Measurements from ENCODE around the gene KRTAP10-11.

The KRTAP10-11 gene

GRCh38 chr21:44611551-44611950 lies 34.7 kb upstream of the KRTAP10-11 start:
- peaks cover 6% of the 10 kb centered on the region for H3K4me1 Mint-ChIP-seq (ENCODE audit: low read depth)
- H3K36me3 Mint-ChIP-seq (ENCODE audit: low read depth), result peaks cover 8% of the 10 kb centered on the region
- H3K4me3 Mint-ChIP-seq, result no peak overlapping the region
- peaks cover 35% of the 10 kb centered on the region for H3K9me3 Mint-ChIP-seq
- H3K27ac Mint-ChIP-seq, result no peak overlapping the region
- peaks cover 10% of the 10 kb centered on the region for H3K27me3 Mint-ChIP-seq (ENCODE audit: low read depth)

GRCh38 chr21:44612029-44612486 lies 34.2 kb upstream of the KRTAP10-11 start, which contains the start of gene KRTAP10-8:
KRTAP10-8 (plus strand) TSS chr21:44612079; CDS start chr21:44612101, 22 bp downstream.
- Mint-ChIP-seq H3K4me3 (no peak within 1 kb of the TSS), H3K9me3 (peaks cover 34% of the 10 kb centered on the region), H3K27ac (peak within 1 kb of the TSS; percentile 49), H3K27me3 (ENCODE audit: low read depth) (peaks cover 9% of the 10 kb centered on the region), H3K4me1 (ENCODE audit: low read depth) (peaks cover 6% of the 10 kb centered on the region), H3K36me3 (ENCODE audit: low read depth) (peaks cover 8% of the 10 kb centered on the region)

- Mint-ChIP-seq H3K27me3 (ENCODE audit: low read depth) (peaks cover 7% of the 10 kb centered on the region), H3K9me3 (peaks cover 34% of the 10 kb centered on the region), H3K4me1 (ENCODE audit: low read depth) (peaks cover 6% of the 10 kb centered on the region), H3K36me3 (ENCODE audit: low read depth) (peaks cover 8% of the 10 kb centered on the region), H3K27ac (peak overlapping the region; percentile 49), H3K4me3 (no peak overlapping the region)
Measured at GRCh38 chr21:44612669-44613229, 33.5 kb upstream of the KRTAP10-11 start.

GRCh38 chr21:44613386-44614155 lies 32.6 kb upstream of the KRTAP10-11 start:
- Mint-ChIP-seq H3K4me3 (no peak overlapping the region), H3K36me3 (ENCODE audit: low read depth) (peaks cover 11% of the 10 kb centered on the region), H3K27me3 (ENCODE audit: low read depth) (no peaks in the 10 kb centered on the region), H3K27ac (no peak overlapping the region), H3K4me1 (ENCODE audit: low read depth) (peaks cover 11% of the 10 kb centered on the region), H3K9me3 (peaks cover 35% of the 10 kb centered on the region)

DNA sequence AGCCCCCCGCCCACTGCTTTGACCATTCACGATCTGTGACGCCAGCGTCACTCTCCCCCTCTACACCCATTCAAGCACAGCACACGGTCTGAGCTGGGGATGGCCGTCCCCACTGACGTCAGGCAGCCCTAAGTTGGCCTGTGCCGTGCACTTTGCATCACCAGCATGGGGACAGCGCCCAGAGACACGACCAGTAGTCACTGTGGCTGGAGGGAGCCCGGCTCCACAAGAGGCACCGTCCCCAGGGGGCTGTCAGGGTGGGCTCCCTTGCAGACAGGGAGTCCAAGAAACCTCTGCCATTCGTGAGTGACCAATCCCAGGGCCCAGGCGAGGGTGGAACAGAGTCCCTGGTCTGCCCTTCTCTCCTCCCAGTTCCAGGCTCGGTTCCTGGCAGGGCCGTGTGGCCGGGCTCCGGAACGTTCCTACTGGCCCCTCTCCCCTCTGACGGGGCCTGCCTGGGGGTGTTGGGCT lies 32.0 kb upstream of the KRTAP10-11 start:
- Mint-ChIP-seq H3K4me3 (no peak overlapping the region), H3K4me1 (ENCODE audit: low read depth) (peaks cover 17% of the 10 kb centered on the region), H3K9me3 (peaks cover 35% of the 10 kb centered on the region), H3K27me3 (ENCODE audit: low read depth) (no peaks in the 10 kb centered on the region), H3K27ac (no peak overlapping the region), H3K36me3 (ENCODE audit: low read depth) (peaks cover 17% of the 10 kb centered on the region)

- Mint-ChIP-seq H3K27ac (no peak overlapping the region), H3K4me3 (no peak overlapping the region), H3K27me3 (ENCODE audit: low read depth) (no peaks in the 10 kb centered on the region), H3K9me3 (peaks cover 35% of the 10 kb centered on the region), H3K4me1 (ENCODE audit: low read depth) (peaks cover 25% of the 10 kb centered on the region), H3K36me3 (ENCODE audit: low read depth) (peaks cover 22% of the 10 kb centered on the region)
Measured at GRCh38 chr21:44614961-44615391, 31.2 kb upstream of the KRTAP10-11 start.

DNA sequence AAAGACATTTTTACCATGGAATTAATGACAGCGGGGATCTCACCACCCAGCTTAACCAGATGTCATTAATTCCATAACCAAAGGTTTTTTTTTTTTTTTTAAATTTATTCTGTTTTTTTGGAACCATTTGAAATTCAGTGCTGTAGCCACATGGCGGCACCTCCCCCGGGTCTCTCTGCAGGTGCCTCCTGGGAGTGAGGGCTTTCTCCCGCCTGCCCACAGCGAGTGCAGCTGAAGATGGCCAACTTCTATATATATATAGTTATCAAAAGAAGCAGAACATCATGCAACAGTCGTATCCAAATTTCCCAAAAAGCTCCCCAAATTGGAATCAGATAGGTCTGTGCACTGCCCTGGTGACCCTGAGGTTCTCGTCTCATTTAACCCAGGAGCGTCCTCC lies 30.7 kb upstream of the KRTAP10-11 start:
- Mint-ChIP-seq H3K4me3 (no peak overlapping the region), H3K27me3 (ENCODE audit: low read depth) (no peaks in the 10 kb centered on the region), H3K4me1 (ENCODE audit: low read depth) (peaks cover 25% of the 10 kb centered on the region), H3K9me3 (peaks cover 34% of the 10 kb centered on the region), H3K27ac (no peak overlapping the region), H3K36me3 (ENCODE audit: low read depth) (peaks cover 25% of the 10 kb centered on the region)

- Mint-ChIP-seq H3K36me3 (ENCODE audit: low read depth) (peaks cover 26% of the 10 kb centered on the region), H3K4me1 (ENCODE audit: low read depth) (peaks cover 28% of the 10 kb centered on the region), H3K27ac (no peak overlapping the region), H3K27me3 (ENCODE audit: low read depth) (peaks cover 4% of the 10 kb centered on the region), H3K9me3 (peaks cover 33% of the 10 kb centered on the region), H3K4me3 (no peak overlapping the region)
Measured at GRCh38 chr21:44615911-44616590, 30.2 kb upstream of the KRTAP10-11 start.

DNA sequence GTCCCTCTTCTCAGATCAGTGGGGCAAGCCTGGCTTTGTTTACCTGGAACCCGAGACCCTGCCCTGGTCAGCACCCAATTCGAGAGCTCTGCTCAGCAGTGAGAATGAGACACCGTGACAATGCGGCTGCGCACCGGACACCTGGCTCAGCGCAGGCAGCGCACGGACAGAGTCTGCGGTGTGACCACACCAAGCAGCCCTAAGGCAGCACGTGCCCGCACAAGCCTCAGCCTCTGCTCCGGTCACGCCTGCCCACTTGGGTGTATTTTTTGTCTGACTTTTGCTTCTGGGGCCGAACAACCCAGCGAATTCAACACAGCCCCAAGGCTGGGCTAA lies 29.7 kb upstream of the KRTAP10-11 start:
- H3K4me1 Mint-ChIP-seq (ENCODE audit: low read depth), result peaks cover 28% of the 10 kb centered on the region
- H3K4me3 Mint-ChIP-seq, result no peak overlapping the region
- peaks cover 28% of the 10 kb centered on the region for H3K9me3 Mint-ChIP-seq
- peaks cover 4% of the 10 kb centered on the region for H3K27me3 Mint-ChIP-seq (ENCODE audit: low read depth)
- peaks cover 26% of the 10 kb centered on the region for H3K36me3 Mint-ChIP-seq (ENCODE audit: low read depth)
- H3K27ac Mint-ChIP-seq, result no peak overlapping the region

GRCh38 chr21:44617071-44617501 lies 29.1 kb upstream of the KRTAP10-11 start:
- H3K27me3 Mint-ChIP-seq (ENCODE audit: low read depth), result peaks cover 4% of the 10 kb centered on the region
- peaks cover 28% of the 10 kb centered on the region for H3K36me3 Mint-ChIP-seq (ENCODE audit: low read depth)
- peaks cover 30% of the 10 kb centered on the region for H3K9me3 Mint-ChIP-seq
- no peak overlapping the region for H3K4me3 Mint-ChIP-seq
- peaks cover 28% of the 10 kb centered on the region for H3K4me1 Mint-ChIP-seq (ENCODE audit: low read depth)
- H3K27ac Mint-ChIP-seq, result no peak overlapping the region

GRCh38 chr21:44618504-44618903 lies 27.7 kb upstream of the KRTAP10-11 start:
- peaks cover 44% of the 10 kb centered on the region for H3K9me3 Mint-ChIP-seq
- no peak overlapping the region for H3K4me3 Mint-ChIP-seq
- peaks cover 31% of the 10 kb centered on the region for H3K36me3 Mint-ChIP-seq (ENCODE audit: low read depth)
- H3K27me3 Mint-ChIP-seq (ENCODE audit: low read depth), result peaks cover 11% of the 10 kb centered on the region
- peaks cover 28% of the 10 kb centered on the region for H3K4me1 Mint-ChIP-seq (ENCODE audit: low read depth)
- H3K27ac Mint-ChIP-seq, result peak overlapping the region; percentile 87

- H3K9me3 Mint-ChIP-seq, result peaks cover 48% of the 10 kb centered on the region
- peak overlapping the region; percentile 57 for H3K4me3 Mint-ChIP-seq
- H3K27me3 Mint-ChIP-seq (ENCODE audit: low read depth), result peaks cover 13% of the 10 kb centered on the region
- H3K36me3 Mint-ChIP-seq (ENCODE audit: low read depth), result peaks cover 33% of the 10 kb centered on the region
- peak overlapping the region; percentile 87 for H3K27ac Mint-ChIP-seq
- H3K4me1 Mint-ChIP-seq (ENCODE audit: low read depth), result peaks cover 28% of the 10 kb centered on the region
Measured at GRCh38 chr21:44618909-44619308, 27.3 kb upstream of the KRTAP10-11 start.

- H3K27ac Mint-ChIP-seq, result no peak overlapping the region
- H3K27me3 Mint-ChIP-seq (ENCODE audit: low read depth), result peaks cover 20% of the 10 kb centered on the region
- peaks cover 26% of the 10 kb centered on the region for H3K4me1 Mint-ChIP-seq (ENCODE audit: low read depth)
- H3K9me3 Mint-ChIP-seq, result peaks cover 58% of the 10 kb centered on the region
- H3K4me3 Mint-ChIP-seq, result peak overlapping the region; percentile 21
- peaks cover 37% of the 10 kb centered on the region for H3K36me3 Mint-ChIP-seq (ENCODE audit: low read depth)
Measured at GRCh38 chr21:44619886-44620285, 26.3 kb upstream of the KRTAP10-11 start.

DNA sequence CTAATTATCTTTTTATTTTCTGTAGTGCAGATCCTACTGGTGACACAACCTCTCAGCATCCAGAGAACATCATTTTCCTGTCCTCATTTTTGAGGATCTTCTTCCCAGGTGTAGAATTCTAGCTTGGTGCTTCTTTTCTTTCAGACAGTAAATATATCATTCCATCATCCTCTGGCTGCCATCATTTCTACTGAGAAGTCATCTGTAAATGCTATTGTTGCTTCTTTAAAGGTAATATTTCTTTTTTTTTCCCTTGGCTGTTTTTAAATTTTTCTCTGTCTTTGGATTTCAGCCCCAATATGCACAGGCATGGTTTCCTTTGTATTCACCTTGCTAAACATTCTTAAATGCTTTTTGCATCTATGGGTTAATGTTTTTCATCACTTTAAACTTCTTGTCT lies 22.6 kb upstream of the KRTAP10-11 start:
- H3K27me3 Mint-ChIP-seq (ENCODE audit: low read depth), result peaks cover 20% of the 10 kb centered on the region
- peaks cover 17% of the 10 kb centered on the region for H3K4me1 Mint-ChIP-seq (ENCODE audit: low read depth)
- H3K4me3 Mint-ChIP-seq, result no peak overlapping the region
- H3K9me3 Mint-ChIP-seq, result peaks cover 57% of the 10 kb centered on the region
- no peak overlapping the region for H3K27ac Mint-ChIP-seq
- H3K36me3 Mint-ChIP-seq (ENCODE audit: low read depth), result peaks cover 36% of the 10 kb centered on the region
